Measurements from ENCODE around the gene CLDN24. TPM values are rescaled to one million over a fixed set of nuclear protein-coding genes. Genes with fewer than 3 reads are reported as not detected.

Gene CLDN24
- total and polyA plus RNA-seq, 2 donors (not counting 3 experiments of a cell fraction or from before 2014, with no cell fraction given), result not detected

GRCh38 chr4:183303301-183303700 lies 18.9 kb downstream of the CLDN24 start:
- Histone ChIP-seq H3K4me3 (replicated peaks in 1 of 3; ENCODE audit: insufficient read depth in 1 of 3, low read depth in 1 of 3, low read length in 3 of 3) (no peak overlapping the region), H3K4me2 (ENCODE audit: insufficient read depth, low read length) (no peak overlapping the region), H3K27me3 (ENCODE audit: control insufficient read depth in 2 of 2, insufficient read depth in 2 of 2, low read length in 2 of 2) (no peaks in the 10 kb centered on the region), H3K4me1 (ENCODE audit: control insufficient read depth, extremely low read depth, insufficient read depth, low read length) (peaks cover 19% of the 10 kb centered on the region), H3K79me2 (ENCODE audit: control insufficient read depth, insufficient read depth, low read length) (no peaks in the 10 kb centered on the region), H3K9me3 (replicated peaks; ENCODE audit: control insufficient read depth, insufficient read depth, low read length) (no peaks in the 10 kb centered on the region), H3K27ac (ENCODE audit: insufficient read depth, low read depth, low read length) (no peak overlapping the region), H3K36me3 (ENCODE audit: control insufficient read depth in 2 of 2, extremely low read depth in 1 of 2, insufficient read depth in 2 of 2, low read length in 2 of 2) (no peaks in the 10 kb centered on the region), H3K9ac (replicated peaks; ENCODE audit: extremely low read depth, insufficient read depth, low read length) (no peak overlapping the region), H4K20me1 (replicated peaks; ENCODE audit: control insufficient read depth, extremely low read depth, insufficient read depth, low read length) (no peaks in the 10 kb centered on the region), H2AFZ (ENCODE audit: low read depth, low read length) (no peak overlapping the region), H3K9me1 (replicated peaks; ENCODE audit: control insufficient read depth, extremely low read depth, insufficient read depth, low read length) (no peaks in the 10 kb centered on the region)
- FAIRE-seq, result no peak
- CTCF ChIA-PET, result interaction anchor here (1.4 kb wide), 1 partner anchor 12 kb away, joined by 5 read pairs; no protein-coding TSS in a partner anchor
- no TSS peak for BruUV-seq (replicated peaks)
- dilution Hi-C loops (cut with MboI; ENCODE audit: extremely low pct_ligation_motif_present, low sequenced_read_pairs) (no loop called here), intact Hi-C loops (cut with micrococcal nuclease) (no loop called here)
- POLR2A ChIA-PET, result no interaction called here
- no peak for TF ChIP-seq MYC (IDR thresholded peaks at IDR 0.05; ENCODE audit: low read depth, low read length)
- no peak for TF ChIP-seq POLR2AphosphoS5 (IDR thresholded peaks at IDR 0.05; ENCODE audit: insufficient read depth, low read depth, low read length)
- no peak for TF ChIP-seq EZH2 (IDR thresholded peaks at IDR 0.05; ENCODE audit: borderline replicate concordance, low read depth, low read length, severe bottlenecking)
- TF ChIP-seq CTCF (IDR thresholded peaks at IDR 0.05; ENCODE audit: extremely low read depth in 1 of 2, insufficient read depth in 1 of 2, low read depth in 1 of 2, low read length in 2 of 2), result no peak
- TF ChIP-seq POLR2A (IDR thresholded peaks at IDR 0.05; ENCODE audit: low read depth, low read length), result no peak
- TF ChIP-seq GATA2 (IDR thresholded peaks at IDR 0.05; ENCODE audit: insufficient read depth, insufficient read length, low read depth, low read length), result no peak
- TF ChIP-seq FOS (IDR thresholded peaks at IDR 0.05; ENCODE audit: borderline replicate concordance, insufficient read depth, low read length), result no peak
- TF ChIP-seq JUN (IDR thresholded peaks at IDR 0.05; ENCODE audit: borderline replicate concordance, insufficient read depth, insufficient read length, low read depth), result no peak
- no peak for TF ChIP-seq MAX (IDR thresholded peaks at IDR 0.05; ENCODE audit: insufficient read depth, insufficient read length)
- DNase-seq (ENCODE audit: low read depth, low spot score), result no peak
